Mesendoderm (in vitro differentiated cells): Measurements from ENCODE around the gene PAK4.

Experiments
- DNase-seq: peaks from one replicate; pipeline ENCODE4 v3.0.0; 2013
- H2AK5ac ChIP-seq: 2 replicates; pipeline ENCODE4 v1.6.1; 2013; ENCODE audit warnings: low read length, inconsistent platforms
- H2BK120ac ChIP-seq: 2 replicates; pipeline ENCODE4 v1.6.1; 2013; ENCODE audit warnings: low read depth, mild to moderate bottlenecking, low read length, moderate library complexity, mixed read lengths
- H2BK15ac ChIP-seq: replicated peaks from 2 replicates; pipeline ENCODE4 v1.6.1; 2013; ENCODE audit warnings: low read depth, mild to moderate bottlenecking, moderate library complexity
- H2BK5ac ChIP-seq: 2 replicates; pipeline ENCODE4 v1.6.1; 2013; ENCODE audit warnings: low read length, inconsistent platforms
- H3K18ac ChIP-seq: 2 replicates; pipeline ENCODE4 v1.6.1; 2013; ENCODE audit warnings: mild to moderate bottlenecking, low read length, mixed read lengths
- H3K23ac ChIP-seq: one replicate; pipeline ENCODE4 v1.6.1; 2013; ENCODE audit warnings: low read length
- H3K27ac ChIP-seq: 2 replicates; pipeline ENCODE4 v1.5.1; 2013; ENCODE audit warnings: low read depth, mild to moderate bottlenecking, inconsistent platforms, low read length, moderate library complexity
- H3K27me3 ChIP-seq: 2 replicates; pipeline ENCODE4 v1.6.1; 2013; ENCODE audit warnings: low read length, control low read depth, mild to moderate bottlenecking, inconsistent platforms; ENCODE audit not compliant: insufficient read depth, poor library complexity
- H3K36me3 ChIP-seq: 2 replicates; pipeline ENCODE4 v1.6.1; 2013; ENCODE audit warnings: low read length, inconsistent platforms; ENCODE audit not compliant: control insufficient read depth, insufficient read depth
- H3K4ac ChIP-seq: one replicate; pipeline ENCODE4 v1.6.1; 2013; ENCODE audit warnings: low read depth, mild to moderate bottlenecking, low read length, moderate library complexity
- H3K4me1 ChIP-seq: 2 replicates; pipeline ENCODE4 v1.6.1; 2013; ENCODE audit warnings: low read depth, low read length, inconsistent platforms; ENCODE audit not compliant: control insufficient read depth
- H3K4me2 ChIP-seq: 2 replicates; pipeline ENCODE4 v1.6.1; 2013; ENCODE audit warnings: low read length
- H3K4me3 ChIP-seq: 2 replicates; pipeline ENCODE4 v1.5.1; 2013; ENCODE audit warnings: mild to moderate bottlenecking, low read length
- H3K56ac ChIP-seq: one replicate; pipeline ENCODE4 v1.6.1; 2013; ENCODE audit warnings: low read length
- H3K79me1 ChIP-seq: 2 replicates; pipeline ENCODE4 v1.6.1; 2013; ENCODE audit warnings: low read length, inconsistent platforms
- H3K79me2 ChIP-seq: 2 replicates; pipeline ENCODE4 v1.6.1; 2013; ENCODE audit warnings: mild to moderate bottlenecking, low read length; ENCODE audit not compliant: control insufficient read depth, insufficient read depth
- H3K9ac ChIP-seq: 2 replicates; pipeline ENCODE4 v1.6.1; 2013; ENCODE audit warnings: low read length, inconsistent platforms
- H4K5ac ChIP-seq: one replicate; pipeline ENCODE4 v1.6.1; 2013; ENCODE audit warnings: low read length
- H4K8ac ChIP-seq: one replicate; pipeline ENCODE4 v1.6.1; 2013; ENCODE audit warnings: low read depth, mild to moderate bottlenecking, control low read depth, low read length, moderate library complexity
- WGBS: extraction: QIAGEN DNeasy Blood & Tissue Kit; methylation state at CpG from one replicate; pipeline ENCODE4 v1.1.7; 2013; ENCODE audit warnings: low lambda C conversion rate, missing lambda C conversion rate; ENCODE audit not compliant: insufficient coverage; ENCODE audit errors: extremely low coverage; 5-methylcytosine and 5-hydroxymethylcytosine counted together

Gene PAK4

DNA sequence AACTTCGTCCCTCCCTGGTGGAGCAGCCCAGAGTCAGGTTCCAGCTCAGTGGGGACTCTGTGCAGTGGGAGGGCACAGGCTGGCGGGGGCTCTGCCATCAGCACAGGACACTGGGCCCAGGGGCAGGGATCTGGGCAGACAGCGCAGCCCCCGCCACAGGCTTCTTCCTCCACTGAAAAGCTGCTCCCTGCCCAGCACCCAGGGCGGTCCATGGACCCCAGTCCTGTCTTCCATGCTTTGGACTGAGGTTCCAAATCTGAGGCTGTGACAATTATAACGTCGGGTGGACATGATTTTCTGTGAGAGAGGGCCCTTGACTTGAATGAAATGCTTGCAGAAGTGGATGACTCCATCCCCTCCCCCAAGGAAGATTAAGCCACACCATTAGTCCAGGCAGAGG is 50.0 kb downstream of the PAK4 start:
- Histone ChIP-seq H3K27ac (no peak overlapping the region), H3K18ac (no peak overlapping the region), H2BK15ac (no peak overlapping the region), H2BK5ac (no peak overlapping the region), H4K8ac (no peak overlapping the region), H3K56ac (no peak overlapping the region), H4K5ac (no peak overlapping the region), H3K36me3 (no peaks in the 10 kb centered on the region), H3K79me2 (no peaks in the 10 kb centered on the region), H3K23ac (no peak overlapping the region), H3K9ac (no peak overlapping the region), H3K4me1 (no peaks in the 10 kb centered on the region), H3K4me3 (no peak overlapping the region), H3K4me2 (no peak overlapping the region), H3K79me1 (no peaks in the 10 kb centered on the region), H2BK120ac (no peak overlapping the region), H2AK5ac (no peak overlapping the region), H3K27me3 (no peaks in the 10 kb centered on the region), H3K4ac (no peak overlapping the region)
- no peak for DNase-seq
- WGBS = no CpG with 5 or more reads among the region's 7 CpGs

DNA sequence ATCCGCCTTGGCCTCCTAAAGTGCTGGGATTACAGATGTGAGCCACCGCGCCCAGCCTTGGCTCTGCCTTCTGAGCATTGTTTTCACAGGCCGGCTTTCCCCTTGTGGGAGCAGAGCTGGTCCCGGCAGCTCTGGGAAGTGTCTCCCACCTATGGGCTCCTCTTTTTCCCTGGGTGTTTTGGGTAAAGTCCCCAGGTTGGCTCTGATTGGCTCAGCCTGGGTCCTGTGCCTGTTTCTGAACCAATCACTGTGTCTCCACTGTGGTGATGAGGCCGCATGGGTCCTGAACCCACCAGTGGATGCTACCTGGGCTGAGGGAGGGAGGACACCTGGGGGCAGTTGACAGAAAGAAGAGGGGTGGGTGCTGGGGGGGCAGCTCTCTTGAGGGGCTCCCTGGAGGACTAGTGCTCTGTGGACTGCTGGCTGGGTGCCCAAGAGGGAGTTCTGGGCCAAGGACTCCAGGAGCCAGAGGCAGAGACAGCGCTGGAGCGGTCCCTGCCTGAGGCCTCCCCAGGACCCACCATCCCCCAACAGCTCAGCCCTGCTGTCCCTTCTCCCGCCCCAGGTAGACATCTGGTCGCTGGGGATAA is 51.6 kb downstream of the PAK4 start:
- no peaks in the 10 kb centered on the region for H3K4me1 ChIP-seq
- no peaks in the 10 kb centered on the region for H3K27me3 ChIP-seq
- H4K5ac ChIP-seq = no peak overlapping the region
- H2AK5ac ChIP-seq = no peak overlapping the region
- no peak overlapping the region for H3K4me2 ChIP-seq
- H3K4me3 ChIP-seq = no peak overlapping the region
- no peak overlapping the region for H3K18ac ChIP-seq
- H3K27ac ChIP-seq = no peak overlapping the region
- H2BK5ac ChIP-seq = no peak overlapping the region
- H3K79me2 ChIP-seq = no peaks in the 10 kb centered on the region
- H3K9ac ChIP-seq = no peak overlapping the region
- no peak overlapping the region for H3K4ac ChIP-seq
- H3K56ac ChIP-seq = no peak overlapping the region
- no peak overlapping the region for H3K23ac ChIP-seq
- H2BK15ac ChIP-seq = no peak overlapping the region
- H3K36me3 ChIP-seq = no peaks in the 10 kb centered on the region
- H4K8ac ChIP-seq = no peak overlapping the region
- H3K79me1 ChIP-seq = no peaks in the 10 kb centered on the region
- WGBS = no CpG with 5 or more reads among the region's 10 CpGs
- DNase-seq = no peak
- H2BK120ac ChIP-seq = no peak overlapping the region

GRCh38 chr19:39177736-39178135 is 52.1 kb downstream of the PAK4 start:
- H3K4me3 ChIP-seq = no peak overlapping the region
- no peak overlapping the region for H3K4ac ChIP-seq
- no peaks in the 10 kb centered on the region for H3K79me1 ChIP-seq
- H3K4me2 ChIP-seq = no peak overlapping the region
- WGBS = no CpG with 5 or more reads among the region's 11 CpGs
- no peak overlapping the region for H3K56ac ChIP-seq
- no peaks in the 10 kb centered on the region for H3K4me1 ChIP-seq
- H3K27ac ChIP-seq = no peak overlapping the region
- H3K9ac ChIP-seq = no peak overlapping the region
- no peak overlapping the region for H2AK5ac ChIP-seq
- H3K36me3 ChIP-seq = no peaks in the 10 kb centered on the region
- no peak overlapping the region for H2BK120ac ChIP-seq
- no peak overlapping the region for H3K23ac ChIP-seq
- H3K79me2 ChIP-seq = no peaks in the 10 kb centered on the region
- H3K18ac ChIP-seq = no peak overlapping the region
- no peaks in the 10 kb centered on the region for H3K27me3 ChIP-seq
- no peak for DNase-seq
- no peak overlapping the region for H4K8ac ChIP-seq
- no peak overlapping the region for H2BK5ac ChIP-seq
- H4K5ac ChIP-seq = no peak overlapping the region
- H2BK15ac ChIP-seq = no peak overlapping the region

DNA sequence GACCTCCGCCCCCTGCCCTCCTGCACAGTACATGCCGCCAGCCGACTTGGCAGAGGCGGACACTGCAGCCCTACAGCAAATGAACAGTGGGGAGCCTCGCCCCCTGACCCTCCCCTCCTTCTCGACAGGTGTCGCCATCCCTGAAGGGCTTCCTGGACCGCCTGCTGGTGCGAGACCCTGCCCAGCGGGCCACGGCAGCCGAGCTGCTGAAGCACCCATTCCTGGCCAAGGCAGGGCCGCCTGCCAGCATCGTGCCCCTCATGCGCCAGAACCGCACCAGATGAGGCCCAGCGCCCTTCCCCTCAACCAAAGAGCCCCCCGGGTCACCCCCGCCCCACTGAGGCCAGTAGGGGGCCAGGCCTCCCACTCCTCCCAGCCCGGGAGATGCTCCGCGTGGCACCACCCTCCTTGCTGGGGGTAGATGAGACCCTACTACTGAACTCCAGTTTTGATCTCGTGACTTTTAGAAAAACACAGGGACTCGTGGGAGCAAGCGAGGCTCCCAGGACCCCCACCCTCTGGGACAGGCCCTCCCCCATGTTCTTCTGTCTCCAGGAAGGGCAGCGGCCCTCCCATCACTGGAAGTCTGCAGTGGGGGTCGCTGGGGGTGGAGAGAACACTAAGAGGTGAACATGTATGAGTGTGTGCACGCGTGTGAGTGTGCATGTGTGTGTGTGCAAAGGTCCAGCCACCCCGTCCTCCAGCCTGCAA is 52.9 kb downstream of the PAK4 start:
- no peak for DNase-seq
- Histone ChIP-seq H2BK5ac (no peak overlapping the region), H3K23ac (no peak overlapping the region), H2AK5ac (no peak overlapping the region), H3K79me2 (no peaks in the 10 kb centered on the region), H4K8ac (no peak overlapping the region), H4K5ac (no peak overlapping the region), H3K27ac (no peak overlapping the region), H3K4ac (no peak overlapping the region), H3K27me3 (no peaks in the 10 kb centered on the region), H3K56ac (no peak overlapping the region), H3K9ac (no peak overlapping the region), H3K79me1 (no peaks in the 10 kb centered on the region), H3K4me2 (no peak overlapping the region), H3K18ac (no peak overlapping the region), H3K4me1 (no peaks in the 10 kb centered on the region), H2BK120ac (no peak overlapping the region), H3K4me3 (no peak overlapping the region), H2BK15ac (no peak overlapping the region), H3K36me3 (no peaks in the 10 kb centered on the region)
- WGBS = no CpG with 5 or more reads among the region's 30 CpGs

GRCh38 chr19:39179754-39180153 is 54.2 kb downstream of the PAK4 start:
- H3K9ac ChIP-seq = no peak overlapping the region
- no peak overlapping the region for H4K5ac ChIP-seq
- no peak overlapping the region for H4K8ac ChIP-seq
- H3K4me3 ChIP-seq = no peak overlapping the region
- no peak for DNase-seq
- H3K56ac ChIP-seq = no peak overlapping the region
- no peak overlapping the region for H3K4ac ChIP-seq
- no peak overlapping the region for H3K27ac ChIP-seq
- no peaks in the 10 kb centered on the region for H3K79me1 ChIP-seq
- WGBS = no CpG with 5 or more reads among the region's 10 CpGs
- no peaks in the 10 kb centered on the region for H3K4me1 ChIP-seq
- H3K79me2 ChIP-seq = no peaks in the 10 kb centered on the region
- no peak overlapping the region for H2BK15ac ChIP-seq
- no peak overlapping the region for H3K18ac ChIP-seq
- H2BK5ac ChIP-seq = no peak overlapping the region
- H3K4me2 ChIP-seq = no peak overlapping the region
- H2AK5ac ChIP-seq = no peak overlapping the region
- H3K27me3 ChIP-seq = no peaks in the 10 kb centered on the region
- H2BK120ac ChIP-seq = no peak overlapping the region
- H3K36me3 ChIP-seq = no peaks in the 10 kb centered on the region
- no peak overlapping the region for H3K23ac ChIP-seq

- Histone ChIP-seq H3K79me1 (no peaks in the 10 kb centered on the region), H4K8ac (no peak overlapping the region), H3K56ac (no peak overlapping the region), H3K79me2 (no peaks in the 10 kb centered on the region), H2BK5ac (no peak overlapping the region), H3K23ac (no peak overlapping the region), H3K27me3 (no peaks in the 10 kb centered on the region), H3K36me3 (no peaks in the 10 kb centered on the region), H2BK15ac (no peak overlapping the region), H3K4me3 (no peak overlapping the region), H3K4me1 (no peaks in the 10 kb centered on the region), H4K5ac (no peak overlapping the region), H2AK5ac (no peak overlapping the region), H3K9ac (no peak overlapping the region), H2BK120ac (no peak overlapping the region), H3K27ac (no peak overlapping the region), H3K4me2 (no peak overlapping the region), H3K18ac (no peak overlapping the region), H3K4ac (no peak overlapping the region)
- no CpG with 5 or more reads among the region's 9 CpGs for WGBS
- DNase-seq = no peak
Measured at GRCh38 chr19:39180749-39181148, 55.2 kb downstream of the PAK4 start.
